Gastrocnemius medialis (tissue), 4 donors: ENCODE data around the gene BNC2. TPM values are rescaled to one million over a fixed set of nuclear protein-coding genes. Genes with fewer than 3 reads are reported as not detected.

Source experiments
- ATAC-seq, 2 donors: fragments of 150-250 bp; one replicate each; pipeline ENCODE4 v1.9.1; 2016
- DNase-seq, 2 donors: peaks; one replicate each; pipeline ENCODE4 v3.0.0-alpha.2; 2019
- H3K27ac ChIP-seq, 4 donors: fragments of 200-600 bp; sonication (generic); 1 replicate in 1 of 4; 2 replicates in 3 of 4; pipeline ENCODE4 v1.5.1; 2016 to 2018; ENCODE audit warnings: mild to moderate bottlenecking in 2 of 4, moderate library complexity in 1 of 4
- H3K27me3 ChIP-seq, 3 donors: fragments of 200-600 bp; sonication (generic) in 2 of 3; 1 replicate in 1 of 3; 2 replicates in 2 of 3; pipeline versions ENCODE4 v1.5.1 to v1.6.0; 2016 to 2019; ENCODE audit warnings: mild to moderate bottlenecking in 1 of 3, moderate library complexity in 1 of 3
- H3K36me3 ChIP-seq, 2 donors: fragments of 200-600 bp; sonication (generic) in 1 of 2; one replicate each; pipeline ENCODE4 v1.5.1; 2017 to 2018
- H3K4me1 ChIP-seq, 2 donors: fragments of 200-600 bp; sonication (generic) in 1 of 2; one replicate each; pipeline ENCODE4 v1.5.1; 2016 to 2017; ENCODE audit warnings: mild to moderate bottlenecking in 2 of 2
- H3K4me3 ChIP-seq, 4 donors: fragments of 200-600 bp; sonication (generic) in 3 of 4; 1 replicate in 1 of 4; 2 replicates in 3 of 4; pipeline ENCODE4 v1.5.1; 2016 to 2019; ENCODE audit warnings: mild to moderate bottlenecking in 2 of 4
- H3K9me3 ChIP-seq, 3 donors: fragments of 200-600 bp; sonication (generic) in 2 of 3; 1 replicate in 1 of 3; 2 replicates in 2 of 3; pipeline ENCODE4 v1.5.1; 2016 to 2019
- CTCF ChIP-seq, 5 experiments: fragments of 450-650 bp in 3 of 5; fragments of 200-600 bp in 2 of 5; sonication (generic) in 2 of 5; IDR thresholded peaks in 4 of 5; conservative IDR thresholded peaks in 1 of 5; 1 replicate in 4 of 5; 2 replicates in 1 of 5; pipeline ENCODE4 v1.5.1; 2016 to 2019; ENCODE audit warnings: antibody characterized with exemption in 5 of 5, mild to moderate bottlenecking in 3 of 5, moderate library complexity in 3 of 5
- POLR2A ChIP-seq, 2 donors: fragments of 450-650 bp; IDR thresholded peaks; one replicate each; pipeline ENCODE4 v1.6.1; 2017; ENCODE audit warnings: antibody characterized with exemption in 2 of 2, mild to moderate bottlenecking in 2 of 2, moderate library complexity in 2 of 2
- in situ Hi-C, 4 donors: fragments of 200-750 bp; cut with MboI; loops; one replicate each; pipeline versions ENCODE4 v1.15.0 to v1.8.0; 2017; ENCODE audit warnings: low sequenced_read_pairs in 4 of 4
- intact Hi-C: fragments of 100-400 bp; cut with DNase I; formaldehyde crosslinking; loops from one replicate; pipeline ENCODE4 v1.15.1; 2023; ENCODE audit warnings: low total_unique reads
- total RNA-seq, 4 donors: library from RNA; depleted of rRNA; stranded (reverse); fragments of >200 nt; gene quantifications; one replicate each; pipeline versions ENCODE4 v1.1.0 to v1.2.3, GENCODE V29; 2016

BNC2 gene
- total RNA-seq, 4 donors from 2014 or later: 40.9 to 122 (median 68.7) TPM

GRCh38 chr9:16618524-16618923 is 251.9 kb downstream of the BNC2 start:
- H3K27me3 ChIP-seq: no peaks in the 10 kb centered on the region
- intact Hi-C loops: no loop called here
- TF ChIP-seq CTCF (IDR thresholded peaks at IDR 0.05 in 4 of 5, conservative IDR thresholded peaks at IDR 0.05 in 1 of 5): no peak
- no peak for TF ChIP-seq POLR2A (IDR thresholded peaks at IDR 0.05)
- no peak for ATAC-seq
- H3K4me1 ChIP-seq: peaks cover 0 to 7% of the 10 kb centered on the region in 2 donors
- no peak for DNase-seq
- H3K4me3 ChIP-seq: no peak overlapping the region
- no peaks in the 10 kb centered on the region for H3K36me3 ChIP-seq
- no peaks in the 10 kb centered on the region for H3K9me3 ChIP-seq
- no peak overlapping the region for H3K27ac ChIP-seq
- in situ Hi-C loops: no loop called here

GRCh38 chr9:16616686-16617085 is 253.8 kb downstream of the BNC2 start:
- Histone ChIP-seq H3K36me3 (no peaks in the 10 kb centered on the region), H3K9me3 (no peaks in the 10 kb centered on the region), H3K4me3 (no peak overlapping the region), H3K4me1 (peaks cover 0 to under 1% of the 10 kb centered on the region in 2 donors), H3K27me3 (no peaks in the 10 kb centered on the region), H3K27ac (no peak overlapping the region)
- DNase-seq (no peak), ATAC-seq (no peak)
- in situ Hi-C loops: no loop called here
- intact Hi-C loops: no loop called here
- TF ChIP-seq POLR2A (IDR thresholded peaks at IDR 0.05): no peak
- TF ChIP-seq CTCF (IDR thresholded peaks at IDR 0.05 in 4 of 5, conservative IDR thresholded peaks at IDR 0.05 in 1 of 5): no peak

GRCh38 chr9:16615451-16615850 is 255.0 kb downstream of the BNC2 start:
- in situ Hi-C loops: no loop called here

GRCh38 chr9:16613605-16614004 is 256.9 kb downstream of the BNC2 start:
- peaks cover 0 to 8% of the 10 kb centered on the region in 2 donors for H3K4me1 ChIP-seq
- intact Hi-C loops: no loop called here
- TF ChIP-seq CTCF (IDR thresholded peaks at IDR 0.05 in 4 of 5, conservative IDR thresholded peaks at IDR 0.05 in 1 of 5) (no peak), POLR2A (IDR thresholded peaks at IDR 0.05) (no peak)
- H3K4me3 ChIP-seq: no peak overlapping the region
- ATAC-seq (no peak), DNase-seq (no peak)
- H3K27me3 ChIP-seq: no peaks in the 10 kb centered on the region
- no peak overlapping the region for H3K27ac ChIP-seq
- H3K9me3 ChIP-seq: no peaks in the 10 kb centered on the region
- in situ Hi-C loops: no loop called here
- no peaks in the 10 kb centered on the region for H3K36me3 ChIP-seq

More at GRCh38 chr9:16615451-16615850, 255.0 kb downstream of the BNC2 start:
- TF ChIP-seq POLR2A (IDR thresholded peaks at IDR 0.05): no peak
- no peaks in the 10 kb centered on the region for H3K27me3 ChIP-seq
- H3K27ac ChIP-seq: no peak overlapping the region
- no peak overlapping the region for H3K4me3 ChIP-seq
- H3K9me3 ChIP-seq: no peaks in the 10 kb centered on the region
- intact Hi-C loops: no loop called here
- ATAC-seq: no peak
- peaks cover 0 to 8% of the 10 kb centered on the region in 2 donors for H3K4me1 ChIP-seq
- no peak for DNase-seq
- no peaks in the 10 kb centered on the region for H3K36me3 ChIP-seq

GRCh38 chr9:16613051-16613450 is 257.4 kb downstream of the BNC2 start:
- no peak for TF ChIP-seq CTCF (IDR thresholded peaks at IDR 0.05 in 4 of 5, conservative IDR thresholded peaks at IDR 0.05 in 1 of 5)
- TF ChIP-seq POLR2A (IDR thresholded peaks at IDR 0.05): no peak
- DNase-seq (no peak), ATAC-seq (no peak)
- in situ Hi-C loops (no loop called here), intact Hi-C loops (no loop called here)
- Histone ChIP-seq H3K36me3 (no peaks in the 10 kb centered on the region), H3K27ac (no peak overlapping the region), H3K4me1 (peaks cover 0 to 8% of the 10 kb centered on the region in 2 donors), H3K4me3 (no peak overlapping the region), H3K9me3 (no peaks in the 10 kb centered on the region), H3K27me3 (no peaks in the 10 kb centered on the region)
